GM23338 (cell line): ENCODE data around the gene TEX29. TPM values are rescaled to one million over a fixed set of nuclear protein-coding genes. Genes with fewer than 3 reads are reported as not detected.

Experiments
- ATAC-seq: fragments of 200-7000 bp; cut with Tn5 transposase; 3 replicates; pipeline ENCODE4 v1.9.1; 2020
- DNase-seq: peaks from one replicate; pipeline ENCODE4 v3.0.0-alpha.2; 2015; ENCODE audit warnings: low spot score
- H2AFZ ChIP-seq: fragments of 200-600 bp; sonication (generic); 2 replicates; pipeline ENCODE4 v1.8.0; 2016; ENCODE audit warnings: antibody characterized with exemption, mild to moderate bottlenecking, moderate library complexity
- H3F3A ChIP-seq: fragments of 200-600 bp; sonication (generic); replicated peaks from 2 replicates; pipeline ENCODE4 v1.8.0; 2017; ENCODE audit warnings: antibody characterized with exemption, mixed run types, low read depth
- H3K27ac ChIP-seq: fragments of 200-600 bp; sonication (generic); 2 replicates; pipeline ENCODE4 v1.6.1; 2016; ENCODE audit warnings: low read depth
- H3K27me3 ChIP-seq: fragments of 200-600 bp; sonication (generic); 2 replicates; pipeline ENCODE4 v1.8.0; 2016; ENCODE audit warnings: mild to moderate bottlenecking, mixed run types, moderate library complexity; ENCODE audit not compliant: insufficient read depth
- H3K36me3 ChIP-seq: fragments of 200-600 bp; sonication (generic); 2 replicates; pipeline ENCODE4 v1.8.0; 2016; ENCODE audit warnings: mild to moderate bottlenecking; ENCODE audit not compliant: insufficient read depth
- H3K4me1 ChIP-seq: fragments of 200-600 bp; sonication (generic); 2 replicates; pipeline ENCODE4 v1.8.0; 2016; ENCODE audit warnings: mild to moderate bottlenecking, moderate library complexity; ENCODE audit not compliant: insufficient read depth
- H3K4me2 ChIP-seq: fragments of 200-600 bp; sonication (generic); 2 replicates; pipeline ENCODE4 v1.7.1; 2017; ENCODE audit warnings: mixed run types
- H3K4me3 ChIP-seq: fragments of 200-600 bp; sonication (generic); 2 replicates; pipeline ENCODE4 v1.6.1; 2016; ENCODE audit warnings: mixed run types
- H3K79me2 ChIP-seq: fragments of 200-600 bp; sonication (generic); replicated peaks from 2 replicates; pipeline ENCODE4 v1.8.0; 2017; ENCODE audit warnings: mild to moderate bottlenecking; ENCODE audit not compliant: insufficient read depth
- H3K9me2 ChIP-seq: fragments of 200-600 bp; sonication (generic); 2 replicates; pipeline ENCODE4 v1.8.0; 2017; ENCODE audit not compliant: insufficient read depth
- H4K20me1 ChIP-seq: fragments of 200-600 bp; sonication (generic); replicated peaks from 2 replicates; pipeline ENCODE4 v1.8.0; 2017; ENCODE audit warnings: mild to moderate bottlenecking; ENCODE audit not compliant: insufficient read depth
- H3K27ac Mint-ChIP-seq: 2 replicates; pipeline ENCODE4 v1.8.0; 2020; ENCODE audit warnings: inconsistent platforms, mild to moderate bottlenecking, moderate library complexity, mixed read lengths
- H3K27me3 Mint-ChIP-seq: 3 replicates; pipeline ENCODE4 v1.8.0; 2022; ENCODE audit warnings: low read depth, mild to moderate bottlenecking, moderate library complexity, mixed read lengths, inconsistent platforms; ENCODE audit not compliant: insufficient read depth, poor library complexity
- H3K36me3 Mint-ChIP-seq: 3 replicates; pipeline ENCODE4 v1.8.0; 2021; ENCODE audit warnings: low read depth, mild to moderate bottlenecking, inconsistent platforms, moderate library complexity, mixed read lengths
- H3K4me1 Mint-ChIP-seq: 3 replicates; pipeline ENCODE4 v1.8.0; 2020; ENCODE audit warnings: mild to moderate bottlenecking, inconsistent platforms, mixed read lengths
- H3K4me3 Mint-ChIP-seq: 3 replicates; pipeline ENCODE4 v1.8.0; 2021; ENCODE audit warnings: moderate library complexity, mild to moderate bottlenecking, inconsistent platforms, mixed read lengths
- H3K9me3 Mint-ChIP-seq: 3 replicates; pipeline ENCODE4 v1.8.0; 2020; ENCODE audit warnings: moderate library complexity, mild to moderate bottlenecking, inconsistent platforms, mixed read lengths
- CREB1 ChIP-seq: fragments of 250-450 bp; sonication (Bioruptor Pico); IDR thresholded peaks from 2 replicates; pipeline ENCODE4 v1.5.0; 2020; ENCODE audit warnings: low read depth, mild to moderate bottlenecking, moderate library complexity
- JUNB ChIP-seq: IDR thresholded peaks from one replicate; pipeline ENCODE4 v1.6.1; 2016; ENCODE audit warnings: antibody characterized with exemption; ENCODE audit not compliant: unreplicated experiment
- NANOG ChIP-seq: IDR thresholded peaks from 2 replicates; pipeline ENCODE4 v1.6.1; 2016; ENCODE audit warnings: antibody characterized with exemption, borderline replicate concordance
- POLR2AphosphoS5 ChIP-seq: IDR thresholded peaks from 2 replicates; pipeline ENCODE4 v1.6.1; 2016; ENCODE audit warnings: antibody characterized with exemption, low read depth
- STAT1 ChIP-seq: IDR thresholded peaks from one replicate; pipeline ENCODE4 v1.6.1; 2016; ENCODE audit warnings: antibody characterized with exemption; ENCODE audit not compliant: unreplicated experiment
- ZNF114 ChIP-seq: fragments of 250-450 bp; sonication (Bioruptor Pico); IDR thresholded peaks from 2 replicates; pipeline ENCODE4 v1.5.0; 2020; ENCODE audit warnings: mild to moderate bottlenecking, moderate library complexity
- ZNF462 ChIP-seq: fragments of 250-450 bp; sonication (Bioruptor Pico); IDR thresholded peaks from 2 replicates; pipeline ENCODE4 v1.5.0; 2020; ENCODE audit warnings: mild to moderate bottlenecking, moderate library complexity
- polyA plus RNA-seq: library from polyadenylated mRNA; unstranded; fragments of >200 nt; fragmentation: Nextera tagmentation; extraction: Ambion mirVana; gene quantifications from 2 replicates; pipeline ENCODE4 v1.2.1, GENCODE V29; 2016
- total RNA-seq: library from RNA; depleted of rRNA; stranded (reverse); fragments of >200 nt; shearing (Covaris generic); gene quantifications from 2 replicates; pipeline ENCODE4 v1.2.3, GENCODE V29; 2014

Gene TEX29
- total and polyA plus RNA-seq, 2 experiments from 2014 or later: 0.31 TPM; not detected in 1

DNA sequence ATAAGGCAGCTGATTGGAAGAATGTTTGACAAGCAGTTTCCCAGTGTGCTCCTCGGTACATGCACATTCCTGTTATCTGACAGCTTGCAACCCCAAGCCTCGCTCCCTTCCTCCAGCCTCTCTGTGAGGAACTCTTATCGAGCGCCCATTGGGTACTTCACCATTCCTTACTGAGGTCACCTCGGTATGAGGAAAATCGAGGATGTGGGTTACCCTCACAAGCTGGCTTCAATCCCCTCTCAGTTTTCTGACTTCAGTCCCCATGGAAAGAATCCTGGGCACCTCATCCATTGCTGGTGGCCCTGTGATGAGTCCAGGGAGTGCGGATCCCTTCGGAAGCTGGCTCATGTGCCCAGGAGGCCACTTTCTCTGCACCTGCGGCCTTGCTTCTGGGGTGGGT, 17.3 kb downstream of the TEX29 start:
- Mint-ChIP-seq H3K27me3 (peaks cover 6% of the 10 kb centered on the region), H3K36me3 (no peaks in the 10 kb centered on the region), H3K4me1 (no peaks in the 10 kb centered on the region), H3K4me3 (no peak overlapping the region), H3K9me3 (no peaks in the 10 kb centered on the region), H3K27ac (no peak overlapping the region)
- Histone ChIP-seq H4K20me1 (no peaks in the 10 kb centered on the region), H3K79me2 (no peaks in the 10 kb centered on the region), H3K4me1 (no peaks in the 10 kb centered on the region), H3K27me3 (no peaks in the 10 kb centered on the region), H3K36me3 (no peaks in the 10 kb centered on the region), H3K4me3 (no peak overlapping the region), H3K27ac (no peak overlapping the region), H3K9me2 (no peaks in the 10 kb centered on the region), H3F3A (no peaks in the 10 kb centered on the region), H2AFZ (no peak overlapping the region), H3K4me2 (no peak overlapping the region)
- ATAC-seq (no peak), DNase-seq (no peak)
- TF ChIP-seq STAT1: no peak

GRCh38 chr13:111338841-111339240, 18.4 kb downstream of the TEX29 start:
- H3K27me3 Mint-ChIP-seq: peaks cover 6% of the 10 kb centered on the region
- no peak overlapping the region for H3K27ac Mint-ChIP-seq
- H3K79me2 ChIP-seq: no peaks in the 10 kb centered on the region
- H3K4me1 Mint-ChIP-seq: peaks cover under 1% of the 10 kb centered on the region; the same call in 1 of the 3 replicates
- no peak overlapping the region for H3K4me2 ChIP-seq
- no peak for TF ChIP-seq POLR2AphosphoS5
- TF ChIP-seq ZNF462 (CRISPR knock-in tag): no peak
- no peak for TF ChIP-seq JUNB
- TF ChIP-seq ZNF114 (CRISPR knock-in tag): no peak
- no peak for TF ChIP-seq CREB1 (CRISPR knock-in tag)
- no peak for TF ChIP-seq STAT1
- no peak for TF ChIP-seq NANOG
- no peaks in the 10 kb centered on the region for H3K9me3 Mint-ChIP-seq
- H3K27me3 ChIP-seq: no peaks in the 10 kb centered on the region
- ATAC-seq: no peak
- no peaks in the 10 kb centered on the region for H3K9me2 ChIP-seq
- H4K20me1 ChIP-seq: no peaks in the 10 kb centered on the region
- H3K27ac ChIP-seq: no peak overlapping the region
- no peaks in the 10 kb centered on the region for H3K4me1 ChIP-seq
- no peaks in the 10 kb centered on the region for H3K36me3 ChIP-seq
- no peak for DNase-seq
- no peaks in the 10 kb centered on the region for H3F3A ChIP-seq
- H3K36me3 Mint-ChIP-seq: no peaks in the 10 kb centered on the region
- H3K4me3 Mint-ChIP-seq: no peak overlapping the region
- no peak overlapping the region for H2AFZ ChIP-seq
- no peak overlapping the region for H3K4me3 ChIP-seq
